22Rv1 (cell line): ENCODE measurements around the gene TKTL1.

Source experiments
- ZFX ChIP-seq: fragments of 450-650 bp; IDR thresholded peaks from 2 replicates; pipeline ENCODE4 v1.6.1; 2017; ENCODE audit warnings: antibody characterized with exemption, borderline replicate concordance
- TF ChIP-seq, protein P1 (sequence below): fragments of 450-650 bp; IDR thresholded peaks from 2 replicates; pipeline ENCODE4 v1.5.1; 2017; ENCODE audit warnings: mild to moderate bottlenecking

DNA sequence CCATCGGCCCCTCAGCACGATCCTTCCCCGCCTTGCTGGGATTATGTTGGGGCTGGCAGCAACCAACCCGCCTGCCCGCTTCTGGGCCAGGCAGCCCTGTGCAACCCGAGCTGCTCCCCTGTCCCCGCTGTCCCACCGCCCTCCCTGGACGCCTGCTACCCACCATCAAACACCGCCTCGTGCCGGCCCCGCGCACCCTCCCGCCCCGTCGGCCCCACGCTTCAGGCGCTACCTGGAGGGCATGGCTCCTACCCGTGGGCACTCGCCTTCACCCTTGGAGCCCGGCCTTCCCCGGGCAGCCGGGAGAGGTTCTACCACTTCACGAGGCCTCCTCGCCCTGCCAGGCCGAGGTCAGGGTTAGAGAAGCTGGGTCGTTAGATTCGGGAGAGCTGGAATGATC, 37.0 kb downstream of the TKTL1 start:
- TF ChIP-seq, protein P1, sequence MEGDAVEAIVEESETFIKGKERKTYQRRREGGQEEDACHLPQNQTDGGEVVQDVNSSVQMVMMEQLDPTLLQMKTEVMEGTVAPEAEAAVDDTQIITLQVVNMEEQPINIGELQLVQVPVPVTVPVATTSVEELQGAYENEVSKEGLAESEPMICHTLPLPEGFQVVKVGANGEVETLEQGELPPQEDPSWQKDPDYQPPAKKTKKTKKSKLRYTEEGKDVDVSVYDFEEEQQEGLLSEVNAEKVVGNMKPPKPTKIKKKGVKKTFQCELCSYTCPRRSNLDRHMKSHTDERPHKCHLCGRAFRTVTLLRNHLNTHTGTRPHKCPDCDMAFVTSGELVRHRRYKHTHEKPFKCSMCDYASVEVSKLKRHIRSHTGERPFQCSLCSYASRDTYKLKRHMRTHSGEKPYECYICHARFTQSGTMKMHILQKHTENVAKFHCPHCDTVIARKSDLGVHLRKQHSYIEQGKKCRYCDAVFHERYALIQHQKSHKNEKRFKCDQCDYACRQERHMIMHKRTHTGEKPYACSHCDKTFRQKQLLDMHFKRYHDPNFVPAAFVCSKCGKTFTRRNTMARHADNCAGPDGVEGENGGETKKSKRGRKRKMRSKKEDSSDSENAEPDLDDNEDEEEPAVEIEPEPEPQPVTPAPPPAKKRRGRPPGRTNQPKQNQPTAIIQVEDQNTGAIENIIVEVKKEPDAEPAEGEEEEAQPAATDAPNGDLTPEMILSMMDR = no peak
- no peak for TF ChIP-seq ZFX
